ENCODE measurements around the gene TIAM1.

- TF ChIP-seq EP300 (IDR thresholded peaks at IDR 0.05) (no peak), CTCF (IDR thresholded peaks at IDR 0.05) (no peak)
Observed at GRCh38 chr21:31258073-31258472, 86.0 kb downstream of the TIAM1 start.
